NCI-H1105 (cell line): ENCODE measurements around the gene MAP2K5.

Experiments used
- DNase-seq: peaks from one replicate; lab custom pipeline; 2025; lab: John Stamatoyannopoulos, UW

The MAP2K5 gene

DNA sequence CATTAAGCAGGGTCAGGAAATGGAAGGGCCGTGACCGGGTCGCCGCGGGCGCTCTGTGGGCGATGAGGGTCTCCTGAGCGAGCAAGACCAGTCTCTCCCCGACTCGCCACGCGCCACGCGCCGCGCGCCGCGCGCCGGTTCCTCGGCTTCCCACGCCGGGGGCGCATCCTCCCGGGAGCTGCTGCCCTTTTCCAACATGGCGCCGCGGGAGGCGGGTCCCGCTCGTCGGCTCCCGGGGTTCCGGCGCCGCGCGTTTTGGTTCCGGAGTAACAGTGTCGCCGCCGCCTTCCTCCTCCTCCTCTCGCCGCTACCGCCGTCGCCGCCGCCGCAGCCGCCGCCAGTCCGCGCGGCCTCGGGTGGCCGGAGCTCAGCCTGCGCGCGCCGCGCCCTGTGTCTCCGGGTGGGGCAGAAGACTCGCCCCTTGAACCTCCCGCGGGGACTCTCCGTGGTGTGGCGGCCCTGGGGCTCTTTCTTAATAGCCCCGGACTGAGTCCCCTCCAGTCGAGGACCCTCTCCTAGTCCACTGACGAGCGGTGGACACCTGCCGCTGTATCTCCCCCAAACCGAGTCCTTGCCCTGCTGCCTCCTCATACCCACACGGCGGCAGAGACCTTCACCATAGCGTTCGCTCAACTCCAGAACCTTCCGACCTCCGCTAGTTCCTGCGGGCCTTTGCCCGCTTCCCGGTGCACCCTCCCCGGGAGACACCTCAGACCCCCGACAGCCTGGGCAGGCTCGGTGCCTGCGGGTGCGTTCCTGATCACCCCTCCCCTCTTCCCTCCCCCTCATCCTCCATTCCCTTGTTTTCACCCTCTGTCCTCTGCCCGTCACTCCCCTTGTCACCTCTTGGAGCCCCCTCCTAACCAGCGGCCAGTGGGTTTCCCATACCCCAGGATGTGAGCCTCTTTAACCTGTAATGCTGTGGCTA, at the start of gene MAP2K5:
Gene MAP2K5 (plus strand): TSS at position 284 of the 928 bp plus-strand sequence. CDS start 633 bp downstream, at position 917.
- peak; percentile 87 for DNase-seq

DNA sequence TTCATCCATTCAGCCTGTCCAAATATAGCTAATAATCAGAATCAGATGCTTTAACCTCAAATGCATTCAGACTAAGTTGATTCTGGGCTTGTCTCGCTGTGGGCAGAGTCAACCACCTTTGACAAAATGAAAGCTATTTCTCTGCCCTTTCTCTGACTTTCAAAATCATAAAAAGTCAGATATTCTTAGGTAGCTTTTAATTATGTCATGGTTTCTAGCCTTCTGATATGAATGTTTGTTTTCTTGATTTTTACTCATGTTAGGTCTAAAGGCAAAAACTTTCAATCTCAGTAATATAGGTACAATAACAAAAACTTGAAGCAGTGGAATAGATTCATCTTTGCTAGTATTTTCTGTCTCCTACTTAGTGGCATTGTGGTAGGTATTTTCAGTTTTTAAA, 46.9 kb upstream of the MAP2K5 start:
- DNase-seq = no peak

DNA sequence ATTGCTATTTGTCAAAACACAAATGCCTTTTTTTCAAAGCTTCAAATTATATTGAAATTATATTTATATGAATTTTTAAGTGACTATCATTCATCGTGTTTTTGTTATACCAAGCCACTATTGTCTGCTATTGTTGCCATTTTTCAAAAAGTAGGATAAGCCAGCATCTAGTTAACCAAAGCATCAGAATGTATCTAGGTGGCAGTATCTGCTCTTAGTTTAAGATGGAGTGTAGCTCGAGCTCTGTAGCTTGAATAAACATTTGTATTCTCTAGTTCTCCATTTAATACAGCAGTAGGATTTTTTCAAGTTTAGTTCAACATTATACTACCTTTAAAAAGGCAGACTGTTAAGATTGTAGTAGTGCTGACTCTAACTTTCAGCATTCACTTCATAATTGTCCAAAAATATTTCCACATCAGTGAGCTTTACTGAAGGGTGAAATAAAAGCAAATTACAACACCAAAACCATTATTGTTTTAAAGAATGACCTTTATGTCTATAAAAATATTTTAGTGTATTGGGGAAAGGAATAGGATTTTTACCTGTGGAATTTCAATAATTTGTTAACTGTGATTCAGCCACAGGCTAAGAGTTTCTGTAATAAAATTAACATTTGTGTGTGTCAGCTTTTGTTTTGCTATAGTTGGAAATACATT, 41.2 kb upstream of the MAP2K5 start:
- peak; percentile 3 for DNase-seq

DNA sequence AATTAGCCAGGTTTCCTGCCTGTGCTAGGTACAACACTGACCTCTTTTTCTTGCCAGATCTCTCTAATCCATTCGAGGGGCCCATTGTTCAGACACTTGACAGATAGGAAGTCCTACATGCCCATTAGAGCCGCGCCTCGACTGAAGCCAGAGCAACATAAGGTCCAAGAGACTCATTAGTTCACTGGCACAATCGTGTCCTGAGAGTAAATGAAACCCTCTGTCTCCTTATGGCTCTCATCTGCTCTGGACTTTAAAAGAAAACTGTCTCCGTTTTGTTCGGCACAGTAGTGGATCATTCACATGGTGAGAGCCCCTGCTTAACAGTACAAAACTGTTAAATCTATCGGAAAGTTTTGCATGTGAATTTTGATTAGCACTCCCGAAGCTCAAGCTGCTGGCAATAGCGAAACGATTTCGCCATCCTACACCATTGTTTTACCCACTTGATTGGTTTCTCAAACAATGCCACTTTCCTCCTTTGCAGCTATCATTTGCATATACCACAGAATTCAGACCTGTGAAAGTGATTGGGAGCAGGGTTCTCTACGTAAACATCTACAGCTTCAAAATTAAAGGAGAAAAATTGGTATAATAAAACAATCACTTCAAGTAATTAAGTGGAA, 40.6 kb upstream of the MAP2K5 start:
- DNase-seq = peak; percentile 69

DNA sequence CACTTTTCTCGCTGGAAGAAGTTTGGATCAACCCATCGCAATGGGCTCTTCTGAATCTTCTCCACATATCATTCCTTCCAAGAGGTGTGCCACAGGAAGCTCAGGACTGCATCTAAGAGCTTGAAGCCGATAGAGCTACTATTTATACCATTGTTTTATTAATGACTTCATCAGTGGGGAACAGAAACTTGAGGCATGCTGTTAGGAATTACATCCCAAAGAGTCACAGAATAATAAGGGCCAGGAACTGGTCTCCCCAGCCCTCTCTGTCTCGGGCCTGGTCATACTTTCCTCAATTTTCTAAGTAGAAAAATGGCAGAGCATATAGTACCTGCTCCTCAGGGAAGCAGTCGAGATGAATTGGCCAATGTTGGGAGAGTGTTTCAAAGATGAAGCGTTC, 38.4 kb upstream of the MAP2K5 start:
- no peak for DNase-seq

DNA sequence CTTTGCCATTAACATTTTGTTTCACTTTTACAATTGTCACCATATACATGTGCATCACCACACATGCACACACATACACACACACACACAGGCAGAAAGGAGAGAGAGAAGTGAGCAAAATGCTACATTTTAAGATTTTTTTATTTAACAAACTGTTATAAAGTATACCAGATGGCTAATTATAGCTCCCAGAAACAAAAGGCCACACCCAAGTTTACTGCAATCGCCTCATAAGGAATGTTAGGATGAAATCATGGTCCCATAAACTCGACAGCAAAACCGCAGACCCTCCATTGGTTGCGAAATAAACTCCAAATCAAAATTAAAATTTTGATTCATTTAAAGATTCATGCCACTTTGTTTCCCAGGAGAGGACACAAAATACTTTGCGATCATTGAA, 37.7 kb upstream of the MAP2K5 start:
- DNase-seq = no peak

DNA sequence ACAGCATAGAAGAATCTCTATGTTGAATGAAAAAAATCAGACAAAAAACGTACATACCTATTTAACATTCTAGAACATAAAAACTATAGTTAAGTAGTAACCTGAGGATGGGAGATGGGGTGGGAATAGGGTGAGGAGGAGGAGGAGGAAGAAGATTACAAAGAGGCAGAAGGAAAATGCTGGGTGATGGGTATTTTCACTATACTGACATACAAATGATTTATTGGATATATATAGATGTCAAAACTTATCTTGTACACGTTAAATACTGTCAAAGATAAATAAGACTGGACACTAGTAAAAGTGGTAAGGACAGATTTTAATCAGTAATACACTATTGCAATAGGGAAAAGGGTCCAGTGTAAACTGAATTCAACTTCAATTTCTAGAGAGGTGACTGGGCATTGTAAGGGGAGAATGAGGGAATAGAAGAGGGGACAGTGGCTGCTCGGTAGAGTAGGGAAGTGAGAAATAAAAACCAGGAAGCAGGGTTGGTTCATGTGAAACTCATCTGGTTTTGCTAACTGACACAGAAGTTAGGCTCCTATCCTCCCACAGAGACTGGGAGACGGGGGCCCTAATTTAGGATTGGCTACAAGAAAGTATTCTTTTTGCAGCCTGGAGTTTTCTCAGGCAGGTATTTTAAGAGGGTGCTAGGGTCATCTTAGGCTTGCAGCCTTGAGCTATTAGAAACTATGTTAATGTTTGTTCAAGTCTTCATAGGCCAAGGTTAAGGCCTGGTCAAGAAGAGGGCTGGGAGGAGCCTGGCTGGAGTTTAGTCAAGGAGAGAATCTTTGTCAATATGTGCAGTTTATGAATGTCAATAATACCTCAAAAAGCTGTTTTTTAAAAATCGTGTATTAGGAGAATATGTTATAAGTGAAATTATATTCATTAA, 36.6 kb upstream of the MAP2K5 start:
- DNase-seq = no peak

DNA sequence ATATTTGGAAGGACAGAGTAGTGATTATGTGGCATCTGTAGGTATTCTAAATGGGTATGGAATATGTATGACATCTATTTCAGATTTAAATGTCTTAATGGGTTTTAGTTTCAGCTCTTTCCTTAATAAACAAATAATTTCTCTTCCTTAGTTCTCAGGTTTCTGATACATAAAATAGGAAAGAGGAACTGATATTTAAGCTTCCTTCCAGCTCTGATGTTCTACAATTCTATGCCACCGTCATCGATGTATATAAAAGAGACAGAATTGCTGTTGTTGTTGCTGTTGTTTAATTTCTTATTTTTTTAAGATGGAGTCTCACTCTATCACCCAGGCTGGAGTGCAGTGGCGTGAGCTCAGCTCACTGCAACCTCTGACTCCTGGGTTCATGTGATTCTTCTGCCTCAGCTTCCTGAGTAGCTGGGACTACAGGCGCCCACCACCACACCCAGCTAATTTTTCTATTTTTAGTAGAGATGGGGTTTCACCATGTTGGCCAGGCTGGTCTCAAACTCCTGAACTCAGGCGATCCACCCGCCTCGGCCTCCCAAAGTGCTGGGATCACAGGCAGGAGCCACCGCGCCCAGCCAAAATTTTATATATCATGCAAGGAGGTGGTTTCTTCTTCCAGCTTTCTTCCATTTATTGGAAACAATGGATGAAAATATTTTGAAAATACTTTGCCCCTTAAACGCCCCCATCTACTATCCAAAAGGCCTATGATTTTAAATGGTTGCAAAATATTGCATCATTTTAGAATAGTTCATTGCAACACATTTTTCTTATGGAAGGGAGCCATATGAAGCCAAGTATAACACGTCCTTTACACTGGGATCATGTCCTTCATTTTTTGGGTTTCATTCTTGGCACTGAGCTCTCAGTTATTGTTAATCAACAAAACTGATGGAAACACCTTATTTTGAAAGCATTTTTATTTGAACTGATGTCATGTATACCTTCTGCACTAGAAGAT, 35.4 kb upstream of the MAP2K5 start:
- DNase-seq = no peak

DNA sequence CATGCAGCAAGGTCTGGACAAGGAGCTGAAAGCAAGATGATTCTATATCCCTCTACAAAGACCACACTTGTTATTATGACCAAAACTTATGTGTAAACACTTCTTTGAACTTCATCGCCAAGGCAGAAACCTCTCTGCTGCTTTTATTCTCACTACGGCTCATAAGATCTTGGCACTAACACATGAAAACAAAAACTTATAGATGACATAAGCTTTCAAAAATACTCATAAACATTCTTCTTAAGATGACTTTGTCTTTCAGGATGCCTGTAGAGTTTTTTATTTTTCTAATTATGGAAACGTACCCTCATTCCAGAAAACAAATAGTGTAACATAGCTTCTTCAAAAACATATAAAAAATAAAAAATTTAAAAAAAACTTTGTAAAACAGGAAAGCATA, 34.1 kb upstream of the MAP2K5 start:
- DNase-seq = no peak

DNA sequence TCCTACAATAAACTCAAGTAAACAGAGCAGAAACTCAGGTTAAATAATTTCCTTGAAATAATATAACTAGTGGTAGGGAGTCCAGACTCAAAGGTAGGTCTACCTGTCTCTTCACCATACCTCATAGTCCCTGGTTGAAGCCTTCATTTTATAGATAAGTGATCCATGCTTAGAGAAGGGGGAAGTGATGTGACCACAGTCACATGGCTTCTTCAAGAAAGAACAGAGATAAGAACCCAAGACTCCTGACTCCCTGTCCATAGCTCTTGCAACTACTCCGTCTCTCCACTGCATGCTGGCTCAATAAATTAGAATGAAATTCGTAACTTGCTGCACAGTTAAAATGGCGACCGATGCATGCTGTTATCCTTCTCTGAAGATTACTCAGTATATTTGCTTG, 32.6 kb upstream of the MAP2K5 start:
- DNase-seq = no peak

DNA sequence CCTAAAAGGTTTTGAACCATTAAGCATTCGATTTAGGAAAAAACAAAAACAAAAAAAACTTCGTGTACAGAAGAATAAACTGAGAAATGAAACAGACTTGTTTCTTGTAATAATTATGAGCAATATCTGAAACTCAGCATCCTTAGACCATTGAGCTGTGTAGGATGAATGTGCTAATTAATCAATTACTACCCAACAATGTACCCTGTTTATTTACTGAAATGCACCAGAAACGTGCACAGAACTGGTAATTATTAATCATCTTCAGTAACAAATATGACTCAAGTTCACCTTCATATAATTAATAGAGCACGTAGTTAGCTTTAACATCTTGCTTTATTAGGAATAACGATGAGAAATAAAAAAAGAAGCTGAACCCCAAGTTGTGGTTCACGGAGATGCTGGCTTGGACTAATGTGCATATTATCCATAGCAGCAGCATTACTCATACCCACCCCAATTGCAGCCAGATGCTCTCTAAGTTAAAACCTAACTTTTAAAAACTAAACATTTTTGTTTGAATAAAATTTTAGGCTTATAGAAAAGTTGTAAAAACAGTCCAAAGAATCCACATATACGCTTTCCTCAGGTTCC, 31.8 kb upstream of the MAP2K5 start:
- no peak for DNase-seq

DNA sequence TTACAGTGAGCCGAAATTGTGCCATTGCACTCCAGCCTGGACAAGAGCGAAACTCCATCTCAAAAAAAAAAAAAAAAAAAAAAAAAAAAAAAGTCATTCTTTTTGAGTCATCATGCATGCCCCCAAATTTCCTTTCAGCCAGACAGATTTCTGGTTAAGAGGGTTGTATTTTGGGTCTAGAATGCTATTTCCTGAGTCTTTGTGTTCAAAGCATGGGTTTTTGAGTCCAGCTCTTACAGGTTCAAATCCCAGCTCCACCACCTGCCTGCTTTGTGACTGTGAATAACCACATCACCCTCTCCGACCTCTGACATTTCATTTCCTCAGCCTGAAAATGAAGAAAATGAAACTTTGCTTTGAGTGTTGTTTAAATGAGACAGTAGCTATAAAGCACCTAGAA, 30.9 kb upstream of the MAP2K5 start:
- DNase-seq = no peak

DNA sequence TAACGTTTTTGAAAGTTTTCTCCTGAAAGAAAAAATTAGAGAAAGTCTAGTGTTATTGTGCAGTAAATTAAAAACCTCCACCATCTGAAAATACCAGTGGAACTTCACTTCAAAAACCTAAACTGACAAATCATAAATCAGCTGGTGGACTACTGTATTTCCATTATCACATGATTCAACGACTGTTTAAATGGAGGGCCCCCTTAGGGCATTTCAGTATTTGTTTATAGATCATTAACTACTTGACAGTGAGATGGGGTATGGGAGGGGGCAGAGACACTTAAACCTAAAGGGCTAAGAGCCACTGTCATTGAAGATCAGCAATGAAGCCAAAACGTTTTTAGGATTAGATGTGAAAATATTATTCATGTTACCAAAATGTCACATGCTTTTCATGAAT, 30.4 kb upstream of the MAP2K5 start:
- peak; percentile 84 for DNase-seq

DNA sequence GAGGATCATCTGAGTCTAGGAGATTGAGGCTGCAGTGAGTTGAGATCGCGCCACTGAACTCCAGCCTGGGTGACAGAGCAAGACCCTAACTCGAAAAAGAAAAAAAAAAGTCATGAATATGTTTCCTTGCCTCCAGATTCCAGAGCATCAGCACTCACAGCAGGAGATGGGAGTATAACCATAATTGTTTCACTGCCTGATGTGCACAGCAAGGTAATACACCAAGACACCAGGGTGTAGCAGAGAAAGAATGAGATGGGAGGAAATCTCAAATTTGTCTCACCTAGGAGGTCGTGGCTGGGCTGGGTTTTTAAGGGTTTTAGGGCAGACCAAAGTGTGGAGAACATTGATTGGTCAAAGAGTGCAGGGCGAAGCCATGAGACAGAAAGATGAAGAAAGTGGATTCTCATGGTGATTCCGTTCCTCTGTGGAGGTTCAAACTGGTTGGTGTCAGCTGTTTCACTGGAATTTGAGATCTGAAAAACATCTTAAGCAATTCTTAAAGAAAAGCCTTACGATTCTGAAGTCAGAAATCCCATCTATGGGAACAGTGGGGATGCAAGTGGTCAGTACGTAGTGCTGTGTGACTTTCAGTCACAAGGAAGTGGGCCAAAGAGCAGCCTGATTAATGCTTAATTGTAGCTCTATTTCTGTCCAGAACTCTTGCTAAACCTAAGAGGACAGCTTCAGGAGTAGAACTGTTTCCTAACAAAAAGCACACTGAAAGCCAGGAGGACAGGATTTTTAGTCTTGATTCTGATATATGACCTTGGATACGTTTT, 29.4 kb upstream of the MAP2K5 start:
- DNase-seq = no peak

DNA sequence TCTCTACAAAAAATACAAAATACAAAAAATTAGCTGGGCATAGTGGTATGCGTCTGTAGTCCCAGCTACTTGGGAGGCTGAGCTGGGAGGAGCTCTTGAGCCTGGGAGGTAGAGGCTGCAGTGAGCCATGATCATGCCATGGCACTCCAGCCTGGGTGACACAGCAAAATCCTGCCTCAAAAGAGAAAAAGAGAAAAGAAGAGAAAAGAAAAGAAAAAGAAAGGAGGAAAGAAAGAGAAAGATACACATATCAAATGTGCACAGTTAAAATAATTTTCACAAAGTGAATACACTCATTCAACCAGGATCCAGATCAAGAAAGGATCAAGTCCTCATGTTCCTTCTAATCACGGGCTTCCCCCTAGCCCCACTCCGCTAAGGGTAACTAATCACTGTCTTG, 27.4 kb upstream of the MAP2K5 start:
- DNase-seq = no peak

DNA sequence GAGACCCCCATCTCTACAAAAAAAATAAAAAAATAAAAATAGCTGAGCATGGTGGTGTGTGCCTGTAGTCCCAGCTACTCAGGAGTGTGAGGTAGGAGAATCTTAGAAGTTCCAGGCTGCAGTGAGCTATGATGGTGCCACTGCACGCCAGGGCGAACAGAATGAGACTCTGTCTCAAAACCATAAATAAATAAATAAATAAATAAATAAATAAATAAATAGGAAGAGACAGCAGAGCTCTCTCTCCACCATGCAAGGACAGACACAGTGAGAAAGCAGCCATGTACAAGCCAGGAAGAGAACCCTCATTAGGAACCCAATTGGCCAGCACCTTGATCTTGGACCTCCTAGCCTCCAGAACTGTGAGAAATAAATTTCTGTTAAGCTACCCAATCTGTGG, 26.9 kb upstream of the MAP2K5 start:
- no peak for DNase-seq

DNA sequence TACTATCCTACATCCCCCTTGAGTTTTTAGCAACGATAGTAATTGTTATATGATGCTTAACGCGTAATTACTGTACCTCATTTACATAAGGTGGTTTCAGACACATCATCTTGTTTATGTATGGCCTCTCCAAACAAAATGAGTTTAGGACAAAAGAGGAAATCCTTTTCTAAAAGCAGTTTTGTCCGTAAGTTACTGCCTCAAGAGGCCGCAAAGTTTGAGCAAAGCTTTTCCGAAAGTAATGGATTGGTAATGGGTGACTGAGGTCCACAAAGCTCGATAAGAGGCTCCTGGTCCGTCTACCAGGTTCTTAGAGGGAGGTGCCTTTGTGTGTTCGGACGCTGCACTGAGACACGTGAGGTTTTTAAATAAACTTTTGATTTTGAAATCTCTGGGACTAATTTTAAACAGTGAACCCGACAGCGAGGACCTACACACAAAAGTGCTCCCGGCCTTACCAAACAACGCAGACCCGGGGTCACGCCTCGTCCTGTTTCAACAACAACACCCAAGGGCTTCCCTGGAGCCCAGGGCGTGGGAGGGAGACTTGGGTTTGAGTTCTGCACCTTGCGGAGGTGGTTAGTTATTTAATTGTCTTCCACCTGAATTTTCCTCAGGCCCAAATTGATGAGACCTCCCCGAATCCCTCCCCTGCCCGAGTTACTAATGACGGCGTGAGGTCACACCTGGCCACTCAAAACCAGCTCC, 22.0 kb upstream of the MAP2K5 start:
- DNase-seq = no peak

DNA sequence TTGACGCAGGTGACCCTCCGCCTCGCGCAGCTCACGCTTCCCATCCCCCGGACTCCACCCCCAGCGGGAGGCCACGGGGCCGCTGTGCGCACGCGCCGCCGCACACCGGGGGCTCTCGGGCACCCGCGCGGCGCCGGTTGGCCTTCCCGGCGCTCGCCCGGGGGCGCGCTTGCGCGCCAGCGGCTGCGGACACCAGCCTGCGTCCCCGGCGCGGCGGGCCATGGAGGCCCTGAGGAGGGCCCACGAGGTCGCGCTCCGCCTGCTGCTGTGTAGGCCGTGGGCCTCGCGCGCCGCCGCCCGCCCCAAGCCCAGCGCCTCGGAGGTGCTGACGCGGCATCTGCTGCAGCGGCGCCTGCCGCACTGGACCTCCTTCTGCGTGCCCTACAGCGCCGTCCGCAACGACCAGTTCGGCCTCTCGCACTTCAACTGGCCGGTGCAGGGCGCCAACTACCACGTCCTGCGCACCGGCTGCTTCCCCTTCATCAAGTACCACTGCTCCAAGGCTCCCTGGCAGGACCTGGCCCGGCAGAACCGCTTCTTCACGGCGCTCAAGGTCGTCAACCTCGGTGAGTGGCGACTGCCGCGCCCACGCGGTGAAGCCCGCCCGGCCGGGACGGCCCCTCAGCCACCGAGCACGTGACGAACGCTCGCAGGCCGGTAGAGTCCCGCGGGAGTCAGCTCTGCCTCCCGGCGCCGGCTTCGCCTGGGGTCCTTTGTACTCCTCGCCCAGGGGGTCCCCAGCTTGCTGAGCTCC, 21.3 kb upstream of the MAP2K5 start, which contains the start of gene C15orf61:
Gene C15orf61 (plus strand): TSS at position 103 of the 754 bp plus-strand sequence. CDS start 118 bp downstream, at position 221.
- peak; percentile 93 for DNase-seq
